HG03045 (cell line): ENCODE data around the gene GPR12.
"Not testable (repeated sequence)": the region's sequence is repeated elsewhere in the genome, so short reads cannot be mapped to it uniquely, and the experiment has no call there.

Source experiments
- ATAC-seq: cut with Tn5 transposase; IDR thresholded peaks from one replicate; pipeline ENCODE4 v1.9.1; 2021; ENCODE audit warnings: mild to moderate bottlenecking, moderate library complexity; ENCODE audit not compliant: unreplicated experiment

Gene GPR12

GRCh38 chr13:26749285-26749684 lies 11.3 kb downstream of the GPR12 start:
- no peak for ATAC-seq

GRCh38 chr13:26747706-26748105 lies 12.9 kb downstream of the GPR12 start:
- ATAC-seq, result no peak

GRCh38 chr13:26743971-26744370 lies 16.6 kb downstream of the GPR12 start:
- no peak for ATAC-seq

- no peak for ATAC-seq
These were observed 17.8 kb downstream of the GPR12 start for GRCh38 chr13:26742691-26743358.

GRCh38 chr13:26735677-26736076 lies 24.9 kb downstream of the GPR12 start:
- no peak for ATAC-seq

- ATAC-seq, result no peak
These were observed 33.0 kb downstream of the GPR12 start for GRCh38 chr13:26727633-26728032.

GRCh38 chr13:26727122-26727521 lies 33.5 kb downstream of the GPR12 start:
- no peak for ATAC-seq

GRCh38 chr13:26726684-26727083 lies 33.9 kb downstream of the GPR12 start:
- no peak for ATAC-seq

- not testable (repeated sequence) for ATAC-seq
These were observed 37.0 kb downstream of the GPR12 start for GRCh38 chr13:26723620-26724019.

- no peak for ATAC-seq
These were observed 38.3 kb downstream of the GPR12 start for GRCh38 chr13:26722321-26722720.

GRCh38 chr13:26721251-26722121 lies 39.1 kb downstream of the GPR12 start:
- ATAC-seq, result no peak

GRCh38 chr13:26719356-26719945 lies 41.1 kb downstream of the GPR12 start:
- ATAC-seq, result no peak

- ATAC-seq, result no peak
These were observed 41.7 kb downstream of the GPR12 start for GRCh38 chr13:26718872-26719271.

GRCh38 chr13:26718146-26718545 lies 42.4 kb downstream of the GPR12 start:
- ATAC-seq, result no peak

GRCh38 chr13:26716984-26717383 lies 43.6 kb downstream of the GPR12 start:
- no peak for ATAC-seq

- ATAC-seq, result no peak
These were observed 47.2 kb downstream of the GPR12 start for GRCh38 chr13:26713341-26713740.

- ATAC-seq, result no peak
These were observed 49.4 kb downstream of the GPR12 start for GRCh38 chr13:26711211-26711610.

GRCh38 chr13:26710166-26710565 lies 50.4 kb downstream of the GPR12 start:
- no peak for ATAC-seq

- ATAC-seq, result no peak
These were observed 51.1 kb downstream of the GPR12 start for GRCh38 chr13:26709461-26709860.

- ATAC-seq, result no peak
These were observed 52.6 kb downstream of the GPR12 start for GRCh38 chr13:26708007-26708297.

GRCh38 chr13:26707122-26708006 lies 53.2 kb downstream of the GPR12 start:
- no peak for ATAC-seq
